K562 treated with DMSO at 1 percent for 24 hours (cell line): ENCODE results near the gene USP14. TPM values are rescaled to one million over a fixed set of nuclear protein-coding genes. Genes with fewer than 3 reads are reported as not detected.

ENCODE experiments used
- total RNA-seq: library from RNA; unstranded; fragments of 300-600 nt; gene quantifications from 2 replicates; pipeline ENCODE4 v1.2.3, GENCODE V29; 2022; ENCODE audit warnings: low read depth; ENCODE audit not compliant: insufficient read depth

Gene USP14
- 37.4 and 41.4 TPM in 2 replicates for total RNA-seq

GRCh38 chr18:158128-159036 is at the start of gene USP14:
Gene USP14, plus strand, starts transcription at chr18:158557. Its CDS starts 142 bp downstream, at chr18:158699.

Other genes with a start within 250 kb of the USP14 start
- gene TUBB8B, start 108.9 kb upstream of the USP14 start, total RNA-seq, result not detected in 2 replicates
- 20.6 and 25.3 TPM in 2 replicates for gene THOC1, start 109.5 kb downstream of the USP14 start, total RNA-seq